Thoracic aorta (tissue), 2 donors: ENCODE data around the gene CBY3. TPM values are rescaled to one million over a fixed set of nuclear protein-coding genes. Genes with fewer than 3 reads are reported as not detected.
"Not testable (repeated sequence)": the region's sequence is repeated elsewhere in the genome, so short reads cannot be mapped to it uniquely, and the experiment has no call there.

ENCODE experiments used
- ATAC-seq: fragments of 150-250 bp; one replicate; pipeline ENCODE4 v1.8.0; 2017; ENCODE audit warnings: low read depth; ENCODE audit not compliant: insufficient number of reproducible peaks, low FRiP score
- DNase-seq: peaks from one replicate; pipeline ENCODE4 v3.0.0-alpha.2; 2020; ENCODE audit warnings: low spot score
- H3K27ac ChIP-seq, 2 donors: fragments of 200-600 bp; sonication (generic); 1 replicate in 1 of 2; 2 replicates in 1 of 2; pipeline ENCODE4 v1.5.1; 2016; ENCODE audit warnings: mild to moderate bottlenecking in 2 of 2, moderate library complexity in 2 of 2
- H3K27me3 ChIP-seq: fragments of 200-600 bp; sonication (generic); replicated peaks from 2 replicates; pipeline ENCODE4 v1.6.0; 2016; ENCODE audit warnings: mild to moderate bottlenecking; ENCODE audit not compliant: insufficient read depth
- H3K36me3 ChIP-seq: fragments of 200-600 bp; sonication (generic); one replicate; pipeline ENCODE4 v1.5.1; 2016
- H3K4me1 ChIP-seq, 2 donors: fragments of 200-600 bp; sonication (generic); 1 replicate in 1 of 2; 2 replicates in 1 of 2; pipeline versions ENCODE4 v1.5.1 to v1.6.0; 2016; ENCODE audit warnings: low read depth in 2 of 2, mild to moderate bottlenecking in 1 of 2; ENCODE audit not compliant: control insufficient read depth in 1 of 2
- H3K4me3 ChIP-seq: fragments of 200-600 bp; sonication (generic); 2 replicates; pipeline ENCODE4 v1.5.1; 2016; ENCODE audit warnings: mild to moderate bottlenecking
- H3K9me3 ChIP-seq: fragments of 200-600 bp; sonication (generic); 2 replicates; pipeline ENCODE4 v1.5.1; 2016
- CTCF ChIP-seq: fragments of 200-600 bp; sonication (generic); IDR thresholded peaks from one replicate; pipeline ENCODE4 v1.5.1; 2019; ENCODE audit warnings: antibody characterized with exemption
- total RNA-seq, 2 donors: library from RNA; depleted of rRNA; stranded (reverse); fragments of >200 nt; gene quantifications; one replicate each; pipeline versions ENCODE4 v1.1.0 to v1.2.3, GENCODE V29; 2016

CBY3 gene
- total RNA-seq, 2 donors from 2014 or later: 1.4 TPM; not detected in 1

- ATAC-seq (no peak), DNase-seq (no peak)
- peak; percentile 23 for TF ChIP-seq CTCF
These were observed 12.4 kb downstream of the CBY3 start for GRCh38 chr5:179668391-179668790.

DNA sequence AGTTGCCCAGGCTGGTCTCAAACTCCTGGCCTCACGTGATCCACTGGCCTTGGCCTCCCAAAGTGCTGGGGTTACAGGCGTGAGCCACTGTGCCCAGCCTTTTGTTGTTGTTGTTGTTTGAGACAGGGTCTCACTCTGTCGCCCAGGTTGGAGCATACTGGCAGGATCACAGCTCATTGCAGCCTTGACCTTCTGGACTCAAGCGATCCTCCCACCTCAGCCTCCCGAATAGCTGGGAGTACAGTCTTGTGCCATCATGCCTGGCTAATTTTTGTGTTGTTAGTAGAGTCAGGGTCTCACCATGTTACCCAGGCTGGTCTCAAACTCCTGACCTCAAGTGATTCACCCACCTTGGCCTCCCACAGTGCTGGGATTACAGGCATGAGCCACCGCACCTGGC lies 19.2 kb downstream of the CBY3 start:
- not testable (repeated sequence) for H3K9me3 ChIP-seq, H3K27ac ChIP-seq, H3K36me3 ChIP-seq, ATAC-seq, H3K27me3 ChIP-seq, H3K4me3 ChIP-seq, DNase-seq, H3K4me1 ChIP-seq

More at GRCh38 chr5:179668391-179668790, 12.4 kb downstream of the CBY3 start:
- H3K27ac ChIP-seq: no peak overlapping the region
- no peak overlapping the region for H3K4me3 ChIP-seq
- no peaks in the 10 kb centered on the region for H3K4me1 ChIP-seq
- H3K27me3 ChIP-seq: no peaks in the 10 kb centered on the region
- H3K36me3 ChIP-seq: peaks cover 9% of the 10 kb centered on the region
- H3K9me3 ChIP-seq: no peaks in the 10 kb centered on the region

DNA sequence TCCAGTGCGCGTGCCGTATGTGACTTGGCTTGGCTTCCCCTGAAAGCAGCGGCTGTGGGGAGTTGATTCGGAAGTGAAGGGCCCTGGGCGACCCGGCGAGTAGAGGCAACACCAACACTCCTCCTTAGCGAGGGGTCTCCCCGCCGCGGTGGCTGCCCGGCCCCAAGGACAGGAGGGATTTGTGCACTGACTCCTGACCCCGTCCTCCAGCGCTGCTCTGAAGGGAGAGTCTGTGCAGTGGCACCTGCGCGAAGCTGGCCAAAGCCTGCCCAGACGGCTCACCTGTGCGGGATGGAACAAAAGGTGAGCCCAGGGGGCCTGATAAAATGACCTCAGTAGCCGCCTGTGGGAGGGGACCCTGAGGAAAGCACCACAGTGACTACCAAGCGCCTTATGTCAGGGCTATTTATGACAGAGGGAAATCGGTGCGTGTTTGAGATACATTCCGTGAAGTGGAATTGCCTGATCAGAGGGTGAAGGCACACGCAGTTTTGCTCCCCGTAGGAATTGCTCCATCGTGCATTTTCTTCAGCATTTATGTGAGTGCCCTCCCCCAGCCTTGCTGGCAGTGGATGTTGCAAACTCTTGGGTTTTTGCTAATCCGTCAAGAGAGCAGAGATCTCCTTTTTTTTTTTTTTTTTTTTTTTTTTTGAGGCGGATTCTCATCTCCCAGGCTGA lies 22.5 kb downstream of the CBY3 start:
- not testable (repeated sequence) for H3K36me3 ChIP-seq, H3K4me1 ChIP-seq, ATAC-seq, DNase-seq, H3K27me3 ChIP-seq, H3K9me3 ChIP-seq
- Histone ChIP-seq H3K27ac (peak overlapping the region in 1 of 2 donors; percentile 53), H3K4me3 (peak overlapping the region; percentile 76)

DNA sequence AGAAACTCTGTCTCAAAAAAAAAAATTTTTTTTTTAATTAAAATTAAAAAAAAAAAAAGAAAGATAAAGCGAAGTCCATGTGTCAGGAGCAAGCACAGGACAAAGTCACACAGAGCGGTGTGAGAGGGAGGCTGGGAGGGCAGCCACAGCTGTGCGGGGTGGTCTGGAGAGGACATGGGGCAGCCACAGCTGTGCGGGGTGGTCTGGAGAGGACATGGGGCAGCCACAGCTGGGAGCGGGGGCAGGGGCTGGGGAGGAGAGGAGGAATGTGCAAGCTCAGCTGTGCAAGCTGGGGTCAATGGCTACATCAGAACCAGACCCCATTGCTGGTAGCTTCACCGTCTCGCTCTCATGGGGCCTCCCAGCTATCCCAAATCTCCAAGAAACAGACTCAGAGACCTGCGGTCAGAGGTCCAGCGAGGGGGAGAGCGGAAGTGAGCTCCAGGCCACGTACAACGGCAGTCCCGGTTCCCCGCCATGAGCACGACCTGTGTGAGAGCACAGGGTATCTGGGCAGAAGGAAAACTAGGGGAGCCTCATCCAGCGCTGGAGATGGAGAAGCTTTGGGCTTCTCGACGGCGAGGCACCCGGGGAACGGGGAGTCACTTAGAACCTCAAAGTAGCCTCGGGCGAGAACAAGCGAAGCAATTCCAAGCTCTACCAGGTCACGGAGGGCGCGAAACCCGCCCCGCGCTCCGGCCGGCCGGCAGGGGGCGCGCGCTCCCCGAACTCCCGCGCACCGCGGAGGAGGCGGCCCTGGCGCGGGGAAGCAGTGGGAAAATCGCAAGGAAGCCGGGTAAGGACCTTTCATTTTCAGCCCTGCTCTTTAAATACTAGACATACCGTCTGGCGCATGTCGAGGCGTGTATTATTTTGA lies 23.3 kb downstream of the CBY3 start:
- not testable (repeated sequence) for H3K4me3 ChIP-seq, H3K27ac ChIP-seq, H3K4me1 ChIP-seq, DNase-seq, H3K27me3 ChIP-seq, H3K9me3 ChIP-seq, H3K36me3 ChIP-seq
- peak; percentile 92 for ATAC-seq

GRCh38 chr5:179653135-179653534 lies 27.7 kb downstream of the CBY3 start:
- H3K4me3 ChIP-seq, DNase-seq, H3K27me3 ChIP-seq, ATAC-seq, H3K27ac ChIP-seq, H3K4me1 ChIP-seq, H3K9me3 ChIP-seq, H3K36me3 ChIP-seq: not testable (repeated sequence)

GRCh38 chr5:179650245-179650644 lies 30.6 kb downstream of the CBY3 start:
- DNase-seq, H3K36me3 ChIP-seq, H3K27ac ChIP-seq, ATAC-seq, H3K4me3 ChIP-seq, H3K4me1 ChIP-seq, H3K9me3 ChIP-seq, H3K27me3 ChIP-seq: not testable (repeated sequence)

DNA sequence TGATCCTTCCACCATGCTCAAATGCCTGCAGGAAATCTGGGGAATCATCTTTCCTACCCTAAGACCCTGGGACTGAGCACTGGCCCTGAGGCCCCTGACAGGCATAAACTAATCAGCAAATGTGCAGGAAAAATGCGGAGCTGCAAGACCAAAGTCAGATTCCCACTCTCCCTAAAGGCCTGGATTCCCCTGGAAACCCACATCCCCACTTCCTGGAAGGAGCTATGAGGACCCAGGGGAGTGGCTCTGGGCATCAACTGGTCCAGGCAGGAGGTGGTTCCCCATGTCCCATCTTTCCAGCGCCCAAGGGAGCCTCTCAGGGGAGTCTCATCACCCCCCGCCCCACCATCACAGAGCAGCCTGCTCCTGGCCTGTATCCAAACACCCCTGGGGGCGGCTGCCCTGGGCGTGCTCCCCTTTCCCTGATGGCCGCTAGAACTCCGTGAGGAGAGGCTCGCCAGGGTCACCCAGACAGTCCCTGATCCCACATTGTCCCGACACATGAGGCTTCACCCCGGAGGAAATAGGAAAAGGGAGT lies 31.6 kb downstream of the CBY3 start:
- ATAC-seq: not testable (repeated sequence)

DNA sequence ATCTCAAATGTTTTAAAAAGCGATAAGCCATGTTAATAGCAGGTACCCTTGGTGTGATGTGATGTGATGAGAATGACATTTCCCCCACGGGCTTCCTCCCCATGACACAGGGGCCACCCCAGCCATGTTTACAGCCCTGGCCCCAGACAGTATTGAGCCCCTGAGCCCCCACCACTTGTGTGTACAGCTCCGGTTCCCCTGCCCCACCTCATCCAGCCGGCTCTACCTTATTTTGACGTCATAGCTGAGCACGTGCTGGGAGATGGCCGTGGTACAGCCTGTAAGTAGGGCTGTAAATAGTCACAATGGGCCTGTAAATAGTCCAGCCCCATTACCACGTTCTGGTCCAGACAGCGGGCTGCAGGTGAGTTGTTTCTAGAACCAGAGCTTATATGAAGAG lies 32.4 kb downstream of the CBY3 start:
- no peak overlapping the region for H3K27ac ChIP-seq
- TF ChIP-seq CTCF: no peak
- H3K27me3 ChIP-seq: no peaks in the 10 kb centered on the region
- no peaks in the 10 kb centered on the region for H3K4me1 ChIP-seq
- no peak overlapping the region for H3K4me3 ChIP-seq
- H3K9me3 ChIP-seq: no peaks in the 10 kb centered on the region
- DNase-seq (no peak), ATAC-seq (no peak)
- H3K36me3 ChIP-seq: no peaks in the 10 kb centered on the region

More for the DNA sequence above, 31.6 kb downstream of the CBY3 start:
- not testable (repeated sequence) for H3K4me3 ChIP-seq, DNase-seq, H3K4me1 ChIP-seq, H3K27ac ChIP-seq, H3K9me3 ChIP-seq, H3K36me3 ChIP-seq, H3K27me3 ChIP-seq

DNA sequence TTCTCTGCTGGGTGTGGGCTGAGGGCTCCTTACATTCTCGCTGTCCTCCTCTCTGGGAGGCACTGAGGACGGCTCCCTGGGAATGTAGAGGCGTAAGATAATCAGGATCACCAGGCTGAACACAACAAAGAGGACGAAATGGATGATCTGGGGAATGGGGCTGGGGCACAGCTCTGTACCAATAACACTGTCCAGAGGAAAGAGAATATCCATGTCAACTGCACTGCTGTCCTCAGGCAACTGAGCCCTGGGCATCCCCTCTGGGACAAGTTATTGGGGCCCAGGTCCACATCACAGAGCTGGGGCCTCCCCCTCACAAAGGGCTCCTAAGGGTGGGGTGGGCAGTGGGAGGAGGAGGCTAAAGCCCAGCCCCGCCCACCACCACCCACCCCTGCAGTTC lies 36.1 kb downstream of the CBY3 start:
- not testable (repeated sequence) for H3K4me1 ChIP-seq, H3K9me3 ChIP-seq, H3K27ac ChIP-seq, H3K27me3 ChIP-seq, H3K36me3 ChIP-seq, ATAC-seq, DNase-seq, H3K4me3 ChIP-seq

GRCh38 chr5:179643141-179643920 lies 37.5 kb downstream of the CBY3 start:
- H3K4me3 ChIP-seq, ATAC-seq, H3K36me3 ChIP-seq, H3K27ac ChIP-seq, H3K4me1 ChIP-seq, DNase-seq, H3K9me3 ChIP-seq, H3K27me3 ChIP-seq: not testable (repeated sequence)
